CD14-positive monocyte (primary cell): ENCODE data around the gene GPC6. TPM values are rescaled to one million over a fixed set of nuclear protein-coding genes. Genes with fewer than 3 reads are reported as not detected.

Experiments used
- DNase-seq, 3 donors: peaks; one replicate each; pipeline ENCODE4 v3.0.0-alpha.2; 2011 to 2022
- H2AFZ ChIP-seq: 2 replicates; pipeline ENCODE4 v1.6.0; 2012; ENCODE audit warnings: mild to moderate bottlenecking, low read depth, low read length, inconsistent platforms; ENCODE audit not compliant: insufficient read depth, poor library complexity, severe bottlenecking
- H3K27ac ChIP-seq, 2 donors: 1 replicate in 1 of 2; 2 replicates in 1 of 2; pipeline ENCODE4 v1.5.1; 2012 to 2013; ENCODE audit warnings: low read length in 2 of 2, control low read depth in 1 of 2, inconsistent platforms in 1 of 2, low read depth in 1 of 2, mild to moderate bottlenecking in 1 of 2
- H3K27me3 ChIP-seq, 2 donors: one replicate each; pipeline versions ENCODE4 v1.6.0 to v1.6.1; 2011 to 2013; ENCODE audit warnings: low read length in 2 of 2; ENCODE audit not compliant: control insufficient read depth in 2 of 2, insufficient read depth in 2 of 2
- H3K36me3 ChIP-seq, 2 donors: replicated peaks in 1 of 2; 1 replicate in 1 of 2; 2 replicates in 1 of 2; pipeline versions ENCODE4 v1.5.1 to v1.6.1; 2012 to 2013; ENCODE audit warnings: low read length in 2 of 2, control low read depth in 1 of 2, inconsistent platforms in 1 of 2, mild to moderate bottlenecking in 1 of 2; ENCODE audit not compliant: insufficient read depth in 2 of 2, control insufficient read depth in 1 of 2
- H3K4me1 ChIP-seq, 2 donors: 1 replicate in 1 of 2; 2 replicates in 1 of 2; pipeline versions ENCODE4 v1.5.1 to v1.6.1; 2012 to 2013; ENCODE audit warnings: low read length in 2 of 2, control low read depth in 1 of 2, inconsistent platforms in 1 of 2, mild to moderate bottlenecking in 1 of 2, moderate library complexity in 1 of 2; ENCODE audit not compliant: insufficient read depth in 2 of 2, control insufficient read depth in 1 of 2
- H3K4me2 ChIP-seq: replicated peaks from 2 replicates; pipeline ENCODE3; 2012; ENCODE audit warnings: low read length, moderate library complexity, mild to moderate bottlenecking; ENCODE audit not compliant: poor library complexity, severe bottlenecking; ENCODE audit errors: extremely low read depth
- H3K4me3 ChIP-seq, 3 experiments: fragments of 200-600 bp in 1 of 3; sonication (generic) in 1 of 3; replicated peaks in 1 of 3; 1 replicate in 2 of 3; 2 replicates in 1 of 3; pipeline ENCODE4 v1.5.1; 2011 to 2013; ENCODE audit warnings: low read length in 3 of 3, mild to moderate bottlenecking in 3 of 3, control low read depth in 2 of 3, low read depth in 2 of 3, inconsistent platforms in 1 of 3, moderate library complexity in 1 of 3
- H3K79me2 ChIP-seq: 2 replicates; pipeline ENCODE4 v1.6.0; 2012; ENCODE audit warnings: mild to moderate bottlenecking, control low read depth, inconsistent platforms, low read length, moderate library complexity; ENCODE audit not compliant: insufficient read depth
- H3K9ac ChIP-seq: 2 replicates; pipeline ENCODE4 v1.6.0; 2017; ENCODE audit warnings: low read length, mild to moderate bottlenecking; ENCODE audit not compliant: insufficient read depth, poor library complexity, severe bottlenecking
- H3K9me3 ChIP-seq, 2 donors: replicated peaks in 1 of 2; 1 replicate in 1 of 2; 2 replicates in 1 of 2; pipeline versions ENCODE4 v1.5.1 to v1.6.1; 2012 to 2013; ENCODE audit warnings: low read length in 2 of 2, control low read depth in 1 of 2; ENCODE audit not compliant: control insufficient read depth in 1 of 2, insufficient read depth in 1 of 2
- H4K20me1 ChIP-seq: 2 replicates; pipeline ENCODE4 v1.6.0; 2012; ENCODE audit warnings: mild to moderate bottlenecking, low read length, control low read depth, moderate library complexity; ENCODE audit not compliant: insufficient read depth
- H3K27ac Mint-ChIP-seq, 7 donors: one replicate each; pipeline ENCODE4 v1.8.0; 2020; ENCODE audit warnings: mild to moderate bottlenecking in 7 of 7, mixed read lengths in 7 of 7, moderate library complexity in 6 of 7, inconsistent platforms in 2 of 7
- H3K27me3 Mint-ChIP-seq, 3 donors: one replicate each; pipeline ENCODE4 v1.8.0; 2021 to 2022; ENCODE audit warnings: low read depth in 3 of 3, mild to moderate bottlenecking in 3 of 3, mixed read lengths in 3 of 3, moderate library complexity in 3 of 3, inconsistent platforms in 1 of 3
- H3K36me3 Mint-ChIP-seq, 2 donors: one replicate each; pipeline ENCODE4 v1.8.0; 2020; ENCODE audit warnings: mixed read lengths in 2 of 2, inconsistent platforms in 1 of 2, mild to moderate bottlenecking in 1 of 2
- H3K4me1 Mint-ChIP-seq: one replicate; pipeline ENCODE4 v1.8.0; 2020; ENCODE audit warnings: mild to moderate bottlenecking, mixed read lengths
- H3K4me3 Mint-ChIP-seq, 2 donors: one replicate each; pipeline ENCODE4 v1.8.0; 2020; ENCODE audit warnings: mild to moderate bottlenecking in 2 of 2, mixed read lengths in 2 of 2, moderate library complexity in 1 of 2
- H3K9me3 Mint-ChIP-seq, 7 donors: one replicate each; pipeline ENCODE4 v1.8.0; 2020 to 2022; ENCODE audit warnings: mixed read lengths in 7 of 7, mild to moderate bottlenecking in 6 of 7, moderate library complexity in 6 of 7, inconsistent platforms in 2 of 7
- WGBS: methylation state at CpG from one replicate; pipeline ENCODE4 v1.1.5; 2013; ENCODE audit warnings: missing lambda C conversion rate; ENCODE audit not compliant: insufficient coverage; 5-methylcytosine and 5-hydroxymethylcytosine counted together
- intact Hi-C, 2 donors: fragments of 100-400 bp; cut with micrococcal nuclease; formaldehyde crosslinking; loops; one replicate each; pipeline versions ENCODE4 v1.15.0 to v1.15.1; 2023
- polyA plus RNA-seq, 3 donors: library from polyadenylated mRNA; depleted of rRNA in 1 of 3; unstranded in 2 of 3; stranded (reverse) in 1 of 3; fragments of 300-500 nt in 2 of 3; fragments of >200 nt in 1 of 3; fragmentation: Illumina TruSeq in 2 of 3; gene quantifications; 1 replicate in 2 of 3; 2 replicates in 1 of 3; pipeline ENCODE4 v1.2.3, GENCODE V29; 2012 to 2021
- TF ChIP-seq, protein P1 (sequence below): fragments of 200-600 bp; IDR thresholded peaks from one replicate; pipeline ENCODE4 v1.8.0; 2022; ENCODE audit warnings: antibody characterized with exemption, mild to moderate bottlenecking

Gene GPC6
- polyA plus RNA-seq, 3 donors = not detected

DNA sequence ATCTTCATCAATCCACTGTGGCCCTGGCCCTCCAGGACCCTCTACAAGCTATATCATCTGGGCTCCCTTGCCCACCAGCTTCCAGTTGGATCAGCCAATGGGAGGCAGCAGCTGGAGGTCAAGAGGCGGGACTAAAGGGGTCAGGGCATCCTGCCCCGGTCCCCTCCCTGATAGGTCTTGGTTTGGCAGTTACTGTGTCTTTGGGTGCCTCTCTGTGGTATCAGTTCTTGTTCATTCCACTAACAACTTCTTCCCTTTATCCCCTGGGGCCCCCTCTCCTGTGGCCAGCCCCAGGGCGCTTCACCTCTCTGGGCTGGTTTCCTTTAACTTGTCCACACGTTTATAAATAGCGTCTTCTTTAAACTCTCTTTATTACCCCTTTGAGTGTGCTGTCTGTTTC lies 1169.3 kb downstream of the GPC6 start:
- intact Hi-C loops = no loop called here
- WGBS = 66% methylated on average over 4 of the region's 5 CpGs

DNA sequence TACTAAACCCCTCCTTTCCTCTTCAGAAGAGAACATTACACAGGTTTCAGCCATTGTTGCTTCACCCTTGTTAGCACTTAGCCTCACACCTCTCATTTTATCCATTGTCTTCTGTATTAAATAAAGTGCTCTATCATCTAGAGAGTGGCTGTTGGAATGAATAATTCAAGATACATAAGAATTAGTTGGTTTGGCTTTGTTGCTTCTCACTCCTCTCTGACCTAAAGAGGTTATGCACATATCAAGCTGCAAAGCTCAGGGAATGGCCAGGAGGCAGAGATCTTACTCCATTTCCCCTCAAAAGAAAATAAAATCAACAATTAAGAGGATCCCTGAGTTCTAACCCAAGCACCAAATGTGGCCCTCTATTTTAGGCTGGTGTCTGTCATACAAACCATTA lies 1173.2 kb downstream of the GPC6 start:
- intact Hi-C loops = no loop called here
- no peaks in the 10 kb centered on the region for H3K36me3 Mint-ChIP-seq
- no peak for DNase-seq
- H3K27ac Mint-ChIP-seq = no peak overlapping the region
- H2AFZ ChIP-seq = no peak overlapping the region
- no peaks in the 10 kb centered on the region for H4K20me1 ChIP-seq
- H3K4me1 ChIP-seq = no peaks in the 10 kb centered on the region
- no peak overlapping the region for H3K4me3 Mint-ChIP-seq
- H3K9me3 Mint-ChIP-seq = peaks cover 0 to 17% (median 2%) of the 10 kb centered on the region in 7 donors
- H3K9ac ChIP-seq = no peak overlapping the region
- peaks cover 0 to 2% (median 0%) of the 10 kb centered on the region in 3 donors for H3K27me3 Mint-ChIP-seq
- TF ChIP-seq, protein P1, sequence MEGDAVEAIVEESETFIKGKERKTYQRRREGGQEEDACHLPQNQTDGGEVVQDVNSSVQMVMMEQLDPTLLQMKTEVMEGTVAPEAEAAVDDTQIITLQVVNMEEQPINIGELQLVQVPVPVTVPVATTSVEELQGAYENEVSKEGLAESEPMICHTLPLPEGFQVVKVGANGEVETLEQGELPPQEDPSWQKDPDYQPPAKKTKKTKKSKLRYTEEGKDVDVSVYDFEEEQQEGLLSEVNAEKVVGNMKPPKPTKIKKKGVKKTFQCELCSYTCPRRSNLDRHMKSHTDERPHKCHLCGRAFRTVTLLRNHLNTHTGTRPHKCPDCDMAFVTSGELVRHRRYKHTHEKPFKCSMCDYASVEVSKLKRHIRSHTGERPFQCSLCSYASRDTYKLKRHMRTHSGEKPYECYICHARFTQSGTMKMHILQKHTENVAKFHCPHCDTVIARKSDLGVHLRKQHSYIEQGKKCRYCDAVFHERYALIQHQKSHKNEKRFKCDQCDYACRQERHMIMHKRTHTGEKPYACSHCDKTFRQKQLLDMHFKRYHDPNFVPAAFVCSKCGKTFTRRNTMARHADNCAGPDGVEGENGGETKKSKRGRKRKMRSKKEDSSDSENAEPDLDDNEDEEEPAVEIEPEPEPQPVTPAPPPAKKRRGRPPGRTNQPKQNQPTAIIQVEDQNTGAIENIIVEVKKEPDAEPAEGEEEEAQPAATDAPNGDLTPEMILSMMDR = no peak
- no peaks in the 10 kb centered on the region for H3K4me1 Mint-ChIP-seq
- no peaks in the 10 kb centered on the region for H3K36me3 ChIP-seq
- H3K27me3 ChIP-seq = no peaks in the 10 kb centered on the region
- no peak overlapping the region for H3K27ac ChIP-seq
- no peaks in the 10 kb centered on the region for H3K79me2 ChIP-seq
- H3K9me3 ChIP-seq = no peaks in the 10 kb centered on the region
- H3K4me2 ChIP-seq = no peak overlapping the region
- H3K4me3 ChIP-seq = no peak overlapping the region

More for the DNA sequence above, 1169.3 kb downstream of the GPC6 start:
- Mint-ChIP-seq H3K9me3 (peaks cover 0 to 17% (median 2%) of the 10 kb centered on the region in 7 donors), H3K36me3 (no peaks in the 10 kb centered on the region), H3K4me3 (no peak overlapping the region), H3K27me3 (peaks cover 0 to 2% (median 0%) of the 10 kb centered on the region in 3 donors), H3K27ac (no peak overlapping the region), H3K4me1 (no peaks in the 10 kb centered on the region)
- no peak overlapping the region for H3K4me3 ChIP-seq
- H3K36me3 ChIP-seq = no peaks in the 10 kb centered on the region
- TF ChIP-seq, protein P1 = no peak
- no peak for DNase-seq
- no peak overlapping the region for H3K4me2 ChIP-seq
- H3K27me3 ChIP-seq = no peaks in the 10 kb centered on the region
- H3K9me3 ChIP-seq = no peaks in the 10 kb centered on the region
- no peak overlapping the region for H3K9ac ChIP-seq
- H2AFZ ChIP-seq = no peak overlapping the region
- no peaks in the 10 kb centered on the region for H4K20me1 ChIP-seq
- no peak overlapping the region for H3K27ac ChIP-seq
- no peaks in the 10 kb centered on the region for H3K4me1 ChIP-seq
- H3K79me2 ChIP-seq = no peaks in the 10 kb centered on the region
